OCI-M2 (cell line): ENCODE data around the gene UGT1A9.
"Not testable (repeated sequence)": the region's sequence is repeated elsewhere in the genome, so short reads cannot be mapped to it uniquely, and the experiment has no call there.

ENCODE experiments used
- DNase-seq: peaks from one replicate; lab custom pipeline; 2025; ENCODE audit not compliant: unreplicated experiment; lab: John Stamatoyannopoulos, UW

UGT1A9 gene

GRCh38 chr2:233711312-233712008 is 39.8 kb downstream of the UGT1A9 start:
- DNase-seq, result no peak

GRCh38 chr2:233712611-233713261 is 41.0 kb downstream of the UGT1A9 start, which contains the start of gene UGT1A5:
Gene UGT1A5, plus strand, starts transcription at chr2:233712907. Its CDS starts 85 bp downstream, at chr2:233712992.
- DNase-seq, result no peak

- DNase-seq, result no peak
These were observed 41.5 kb downstream of the UGT1A9 start for GRCh38 chr2:233713262-233713615.

GRCh38 chr2:233714121-233714520 is 42.4 kb downstream of the UGT1A9 start:
- DNase-seq, result no peak

GRCh38 chr2:233718552-233718951 is 46.9 kb downstream of the UGT1A9 start, which contains the start of gene UGT1A4:
Gene UGT1A4, plus strand, starts transcription at chr2:233718736. Its CDS starts 85 bp downstream, at chr2:233718821.
- DNase-seq, result no peak

- DNase-seq, result no peak
These were observed 57.1 kb downstream of the UGT1A9 start, which contains the start of gene UGT1A3 for GRCh38 chr2:233728723-233729301. Gene UGT1A3, plus strand, starts transcription at chr2:233729042. Its CDS starts 85 bp downstream, at chr2:233729127.

- not testable (repeated sequence) for DNase-seq
These were observed 65.4 kb downstream of the UGT1A9 start for GRCh38 chr2:233736868-233737653.

- DNase-seq, result no peak
These were observed 69.2 kb downstream of the UGT1A9 start for GRCh38 chr2:233740870-233741269.

- no peak for DNase-seq
These were observed 72.0 kb downstream of the UGT1A9 start for GRCh38 chr2:233743464-233744259.

GRCh38 chr2:233745073-233745755 is 73.5 kb downstream of the UGT1A9 start:
- DNase-seq, result no peak

GRCh38 chr2:233745838-233746237 is 74.1 kb downstream of the UGT1A9 start:
- not testable (repeated sequence) for DNase-seq

- no peak for DNase-seq
These were observed 75.0 kb downstream of the UGT1A9 start for GRCh38 chr2:233746475-233747282.

GRCh38 chr2:233747283-233747544 is 75.5 kb downstream of the UGT1A9 start:
- DNase-seq, result no peak

GRCh38 chr2:233750689-233751088 is 79.0 kb downstream of the UGT1A9 start:
- not testable (repeated sequence) for DNase-seq

- DNase-seq, result not testable (repeated sequence)
These were observed 79.7 kb downstream of the UGT1A9 start for GRCh38 chr2:233751212-233752009.

GRCh38 chr2:233754872-233755611 is 83.3 kb downstream of the UGT1A9 start:
- no peak for DNase-seq

GRCh38 chr2:233756429-233757081 is 84.9 kb downstream of the UGT1A9 start:
- no peak for DNase-seq
